H1 (cell line): ENCODE data around the gene PHOSPHO1. TPM values are rescaled to one million over a fixed set of nuclear protein-coding genes. Genes with fewer than 3 reads are reported as not detected.

ENCODE experiments used
- CTCF ChIA-PET: fragments of 300-600 bp; sonication (Branson Sonifier 250); formaldehyde crosslinking; loops from one replicate; lab custom pipeline; 2021; ENCODE audit not compliant: partially characterized antibody; lab: Charles Lee
- POLR2A ChIA-PET: fragments of 300-600 bp; sonication (Branson Sonifier 250); formaldehyde crosslinking; loops from one replicate; lab custom pipeline; 2021; ENCODE audit warnings: inconsistent platforms; ENCODE audit not compliant: partially characterized antibody; lab: Charles Lee
- DNase-seq, 2 experiments: peaks; one replicate each; pipeline versions ENCODE4 v3.0.0 to v3.0.0-alpha.2; 2010 to 2022; ENCODE audit warnings: low spot score in 2 of 2, low read depth in 1 of 2, mixed read lengths in 1 of 2
- FAIRE-seq: peaks from 2 replicates; lab custom pipeline; 2011; peaks lifted over from hg19 to GRCh38; lab: Jason Lieb, UNC
- H2AFZ ChIP-seq: 2 replicates; pipeline ENCODE4 v1.8.1; 2012; ENCODE audit warnings: low read length, inconsistent platforms
- H2AK5ac ChIP-seq: 2 replicates; pipeline ENCODE4 v1.6.1; 2013; ENCODE audit warnings: low read depth, low read length
- H2BK120ac ChIP-seq: replicated peaks from 2 replicates; pipeline ENCODE3; 2013; ENCODE audit warnings: low read depth, low read length, inconsistent platforms
- H2BK12ac ChIP-seq: 2 replicates; pipeline ENCODE4 v1.6.1; 2013; ENCODE audit warnings: low read depth, low read length
- H2BK15ac ChIP-seq: 2 replicates; pipeline ENCODE4 v1.6.1; 2013; ENCODE audit warnings: low read length
- H2BK20ac ChIP-seq: 2 replicates; pipeline ENCODE4 v1.6.1; 2013; ENCODE audit warnings: low read length
- H2BK5ac ChIP-seq: 2 replicates; pipeline ENCODE4 v1.6.1; 2013; ENCODE audit warnings: low read depth, low read length
- H3K14ac ChIP-seq: 2 replicates; pipeline ENCODE4 v1.6.1; 2013; ENCODE audit warnings: inconsistent platforms; ENCODE audit not compliant: insufficient read length
- H3K18ac ChIP-seq: 2 replicates; pipeline ENCODE4 v1.6.1; 2013; ENCODE audit warnings: low read length; ENCODE audit errors: extremely low read depth
- H3K23ac ChIP-seq: 2 replicates; pipeline ENCODE4 v1.6.1; 2013; ENCODE audit warnings: inconsistent platforms; ENCODE audit not compliant: insufficient read length
- H3K23me2 ChIP-seq: 2 replicates; pipeline ENCODE4 v1.6.1; 2013; ENCODE audit warnings: low read depth, low read length
- H3K27ac ChIP-seq: 2 replicates; pipeline ENCODE4 v1.6.1; 2011; ENCODE audit warnings: low read depth, low read length, inconsistent platforms
- H3K27me3 ChIP-seq, 4 experiments: replicated peaks in 1 of 4; 1 replicate in 1 of 4; 2 replicates in 3 of 4; pipeline versions ENCODE4 v1.6.1 to v1.8.1; 2011 to 2013; ENCODE audit warnings: low read length in 3 of 4, mild to moderate bottlenecking in 3 of 4, inconsistent platforms in 2 of 4, mixed read lengths in 2 of 4, moderate library complexity in 1 of 4; ENCODE audit not compliant: control insufficient read depth in 3 of 4, insufficient read depth in 3 of 4; ENCODE audit errors: extremely low read depth in 1 of 4
- H3K36me3 ChIP-seq, 4 experiments: 2 replicates each; pipeline versions ENCODE4 v1.6.1 to v1.8.1; 2011 to 2013; ENCODE audit warnings: mild to moderate bottlenecking in 4 of 4, low read length in 3 of 4, moderate library complexity in 2 of 4, control low read depth in 1 of 4, inconsistent platforms in 1 of 4; ENCODE audit not compliant: insufficient read depth in 4 of 4, control insufficient read depth in 2 of 4
- H3K4ac ChIP-seq: replicated peaks from 2 replicates; pipeline ENCODE3; 2013; ENCODE audit warnings: low read length, low read depth, mixed read lengths, inconsistent platforms; ENCODE audit not compliant: insufficient read length
- H3K4me1 ChIP-seq, 4 experiments: replicated peaks in 1 of 4; 1 replicate in 1 of 4; 2 replicates in 3 of 4; pipeline versions ENCODE4 v1.6.1 to v1.8.1; 2011 to 2013; ENCODE audit warnings: low read length in 3 of 4, inconsistent platforms in 2 of 4, mixed read lengths in 1 of 4; ENCODE audit not compliant: insufficient read depth in 4 of 4, control insufficient read depth in 3 of 4
- H3K4me2 ChIP-seq, 2 experiments: 2 replicates each; pipeline versions ENCODE4 v1.6.1 to v1.8.1; 2011 to 2013; ENCODE audit warnings: low read depth in 2 of 2, low read length in 2 of 2, control low read depth in 1 of 2, inconsistent platforms in 1 of 2, mild to moderate bottlenecking in 1 of 2; ENCODE audit not compliant: insufficient read depth in 1 of 2
- H3K4me3 ChIP-seq, 4 experiments: fragments of 200-600, 300-600 bp in 1 of 4; sonication (generic), shearing (Covaris generic), sonication (Bioruptor Twin) in 1 of 4; 2 replicates each; pipeline versions ENCODE4 v1.5.1 to v1.8.1; 2011 to 2016; ENCODE audit warnings: low read length in 4 of 4, low read depth in 3 of 4, control low read depth in 2 of 4, inconsistent platforms in 2 of 4, mild to moderate bottlenecking in 2 of 4, mixed read lengths in 1 of 4, moderate library complexity in 1 of 4; ENCODE audit not compliant: insufficient read depth in 2 of 4; ENCODE audit errors: extremely low read depth in 1 of 4
- H3K56ac ChIP-seq: replicated peaks from 2 replicates; pipeline ENCODE3; 2013; ENCODE audit warnings: low read depth, mild to moderate bottlenecking, mixed read lengths, low read length, inconsistent platforms; ENCODE audit not compliant: insufficient read length
- H3K79me1 ChIP-seq: 2 replicates; pipeline ENCODE4 v1.6.1; 2013; ENCODE audit warnings: low read depth, low read length, control low read depth
- H3K79me2 ChIP-seq, 2 experiments: 2 replicates each; pipeline versions ENCODE4 v1.6.1 to v1.8.1; 2012 to 2013; ENCODE audit warnings: low read length in 2 of 2, mild to moderate bottlenecking in 2 of 2, inconsistent platforms in 1 of 2; ENCODE audit not compliant: insufficient read depth in 2 of 2, control insufficient read depth in 1 of 2
- H3K9ac ChIP-seq, 4 experiments: replicated peaks in 1 of 4; 1 replicate in 1 of 4; 2 replicates in 3 of 4; pipeline versions ENCODE4 v1.6.1 to v1.8.1; 2011 to 2013; ENCODE audit warnings: low read depth in 3 of 4, low read length in 3 of 4, control low read depth in 2 of 4, mild to moderate bottlenecking in 2 of 4, moderate library complexity in 2 of 4, inconsistent platforms in 1 of 4; ENCODE audit errors: extremely low read depth in 1 of 4
- H3K9me3 ChIP-seq, 2 experiments: 2 replicates each; pipeline versions ENCODE4 v1.6.1 to v1.8.1; 2012 to 2013; ENCODE audit warnings: mild to moderate bottlenecking in 2 of 2, moderate library complexity in 2 of 2, control low read depth in 1 of 2, inconsistent platforms in 1 of 2, low read depth in 1 of 2, low read length in 1 of 2, mixed read lengths in 1 of 2; ENCODE audit not compliant: insufficient read depth in 2 of 2
- H4K20me1 ChIP-seq, 2 experiments: replicated peaks in 1 of 2; 2 replicates each; pipeline versions ENCODE3 to v1.8.1; 2011 to 2013; ENCODE audit warnings: inconsistent platforms in 2 of 2, low read length in 2 of 2, mild to moderate bottlenecking in 1 of 2; ENCODE audit not compliant: insufficient read depth in 2 of 2, control insufficient read depth in 1 of 2
- H4K5ac ChIP-seq: 2 replicates; pipeline ENCODE4 v1.6.1; 2013; ENCODE audit warnings: low read length, low read depth, mixed read lengths, inconsistent platforms; ENCODE audit not compliant: insufficient read length
- H4K8ac ChIP-seq: 2 replicates; pipeline ENCODE4 v1.8.0; 2013; ENCODE audit warnings: mild to moderate bottlenecking, moderate library complexity, low read length, inconsistent platforms; ENCODE audit not compliant: insufficient read depth; ENCODE audit errors: extremely low read depth
- H4K91ac ChIP-seq: replicated peaks from 2 replicates; pipeline ENCODE3; 2013; ENCODE audit warnings: low read length, mixed read lengths, inconsistent platforms; ENCODE audit not compliant: insufficient read length
- KDM4A ChIP-seq: IDR thresholded peaks from one replicate; pipeline ENCODE4 v1.7.1; 2012; ENCODE audit warnings: low read depth, mild to moderate bottlenecking, moderate library complexity, low read length, inconsistent platforms; ENCODE audit not compliant: severe bottlenecking
- RAD21 ChIP-seq, 2 experiments: IDR thresholded peaks in 1 of 2; conservative IDR thresholded peaks in 1 of 2; 2 replicates each; pipeline ENCODE4 v1.6.1; 2011; ENCODE audit warnings: low read depth in 2 of 2, low read length in 2 of 2, improper control_type of control experiment in 1 of 2, inconsistent platforms in 1 of 2, mild to moderate bottlenecking in 1 of 2, moderate library complexity in 1 of 2
- WGBS, 2 experiments: shearing (Covaris generic) in 1 of 2; methylation state at CpG; one replicate each; pipeline versions ENCODE4 v1.1.6 to v1.1.7; 2013 to 2015; ENCODE audit warnings: low lambda C conversion rate in 2 of 2, mixed read lengths in 2 of 2, inconsistent platforms in 1 of 2, low coverage in 1 of 2, missing lambda C conversion rate in 1 of 2; ENCODE audit not compliant: insufficient replicate concordance in 2 of 2, insufficient coverage in 1 of 2, insufficient read length in 1 of 2; ENCODE audit errors: extremely low coverage in 1 of 2, missing lambda C conversion rate in 1 of 2; 5-methylcytosine and 5-hydroxymethylcytosine counted together
- polyA plus RNA-seq, 7 experiments: library from polyadenylated mRNA; depleted of rRNA in 3 of 7; stranded (reverse) in 5 of 7; unstranded in 2 of 7; fragments of >200 nt in 5 of 7; fragments of 200-250 nt in 2 of 7; gene quantifications; 1 replicate in 5 of 7; 2 replicates in 1 of 7; 4 replicates in 1 of 7; pipeline versions ENCODE4 v1.2.1 to v1.2.3, GENCODE V29; 2011 to 2013; ENCODE audit warnings: missing spikeins in 2 of 7, mixed read lengths in 2 of 7
- total RNA-seq: library from RNA; stranded (reverse); fragmentation: NEBNext Ultra II Directional; extraction: Animal tissue kit (Norgen Biotek cat#: 25700); gene quantifications from 2 replicates; pipeline ENCODE4 v1.2.1, GENCODE V29; 2021
- TF ChIP-seq, protein P1 (sequence below), 3 experiments: IDR thresholded peaks; 1 replicate in 2 of 3; 2 replicates in 1 of 3; pipeline versions ENCODE4 v1.5.1 to v1.6.1; 2011; ENCODE audit warnings: low read length in 3 of 3, mild to moderate bottlenecking in 3 of 3, inconsistent platforms in 2 of 3, low read depth in 1 of 3, moderate library complexity in 1 of 3; ENCODE audit not compliant: insufficient read depth in 1 of 3; ENCODE audit errors: control extremely low read depth in 1 of 3

PHOSPHO1 gene
- total and polyA plus RNA-seq, 2 of the 8 experiments (the other 6 are each of a cell fraction or from before 2014, with no cell fraction given) = 0.34 to 0.45 TPM

DNA sequence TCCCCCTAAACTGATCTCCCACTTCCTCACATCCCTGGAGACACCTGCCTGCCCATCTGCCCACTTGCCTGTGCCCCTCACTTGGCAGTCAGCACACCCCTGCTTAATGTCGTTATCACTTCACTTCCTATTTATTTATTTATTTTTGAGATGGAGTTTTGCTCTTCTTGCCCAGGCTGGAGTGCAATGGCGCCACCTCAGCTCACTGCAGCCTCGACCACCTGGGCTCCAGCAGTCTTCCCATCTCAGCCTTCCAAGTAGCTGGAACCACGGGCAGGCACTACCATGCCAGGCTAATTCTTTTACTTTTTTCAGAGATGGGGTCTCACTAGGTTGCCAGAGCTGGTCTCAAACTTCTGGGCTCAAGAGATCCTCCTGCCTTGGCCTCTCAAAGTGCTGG lies 23.5 kb upstream of the PHOSPHO1 start:
- Histone ChIP-seq H2BK15ac (no peak overlapping the region), H3K4me1 (no peaks in the 10 kb centered on the region; a peak in 1 of 7 replicates), H4K91ac (no peak overlapping the region), H2BK12ac (no peak overlapping the region), H3K14ac (no peak overlapping the region), H3K27ac (no peak overlapping the region), H2AK5ac (no peak overlapping the region), H2BK120ac (no peak overlapping the region), H4K8ac (no peak overlapping the region), H3K79me1 (no peaks in the 10 kb centered on the region), H2BK20ac (no peak overlapping the region), H3K4ac (no peak overlapping the region), H3K4me2 (no peak overlapping the region), H3K79me2 (no peaks in the 10 kb centered on the region), H3K18ac (no peak overlapping the region), H3K9me3 (no peaks in the 10 kb centered on the region), H3K9ac (no peak overlapping the region; a peak in 1 of 7 replicates), H2AFZ (no peak overlapping the region), H3K27me3 (no peaks in the 10 kb centered on the region), H4K20me1 (no peaks in the 10 kb centered on the region), H3K56ac (no peak overlapping the region), H3K4me3 (no peak overlapping the region), H4K5ac (no peak overlapping the region), H3K23ac (no peak overlapping the region), H3K36me3 (no peaks in the 10 kb centered on the region), H2BK5ac (no peak overlapping the region), H3K23me2 (no peaks in the 10 kb centered on the region)
- no peak for DNase-seq
- ChIA-PET POLR2A (interaction anchor here (0.6 kb wide), 1 partner anchor 158 kb away, joined by 5 read pairs; no protein-coding TSS in a partner anchor), CTCF (interaction anchor here (0.6 to 2.6 kb wide), 20 partner anchors 9 to 812 kb away, joined by 3 to 19 read pairs (median 4); partner anchors contain the start of gene PHOSPHO1)
- FAIRE-seq = no peak
- TF ChIP-seq KDM4A = no peak
- TF ChIP-seq, protein P1, sequence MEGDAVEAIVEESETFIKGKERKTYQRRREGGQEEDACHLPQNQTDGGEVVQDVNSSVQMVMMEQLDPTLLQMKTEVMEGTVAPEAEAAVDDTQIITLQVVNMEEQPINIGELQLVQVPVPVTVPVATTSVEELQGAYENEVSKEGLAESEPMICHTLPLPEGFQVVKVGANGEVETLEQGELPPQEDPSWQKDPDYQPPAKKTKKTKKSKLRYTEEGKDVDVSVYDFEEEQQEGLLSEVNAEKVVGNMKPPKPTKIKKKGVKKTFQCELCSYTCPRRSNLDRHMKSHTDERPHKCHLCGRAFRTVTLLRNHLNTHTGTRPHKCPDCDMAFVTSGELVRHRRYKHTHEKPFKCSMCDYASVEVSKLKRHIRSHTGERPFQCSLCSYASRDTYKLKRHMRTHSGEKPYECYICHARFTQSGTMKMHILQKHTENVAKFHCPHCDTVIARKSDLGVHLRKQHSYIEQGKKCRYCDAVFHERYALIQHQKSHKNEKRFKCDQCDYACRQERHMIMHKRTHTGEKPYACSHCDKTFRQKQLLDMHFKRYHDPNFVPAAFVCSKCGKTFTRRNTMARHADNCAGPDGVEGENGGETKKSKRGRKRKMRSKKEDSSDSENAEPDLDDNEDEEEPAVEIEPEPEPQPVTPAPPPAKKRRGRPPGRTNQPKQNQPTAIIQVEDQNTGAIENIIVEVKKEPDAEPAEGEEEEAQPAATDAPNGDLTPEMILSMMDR (IDR thresholded peaks at IDR 0.05; ENCODE audit: control extremely low read depth in 1 of 3, insufficient read depth in 1 of 3, low read depth in 1 of 3, low read length in 3 of 3) = peak; percentile 29 to 33 (median 32); a peak in 3 of 4 replicates
- TF ChIP-seq RAD21 (IDR thresholded peaks at IDR 0.05 in 1 of 2, conservative IDR thresholded peaks at IDR 0.05 in 1 of 2; ENCODE audit: low read depth in 2 of 2, low read length in 2 of 2) = peak; percentile 8 to 29; a peak in 3 of 4 replicates
- 71% methylated on average over 4 of the region's 4 CpGs; no CpG with 5 or more reads in 1 of the 2 experiments for WGBS, 2 experiments
